OCI-LY1 (cell line): ENCODE measurements around the gene STAT5B.

Source experiments
- EZH2 ChIP-seq: fragments of 200-600 bp; sonication (generic), shearing (Covaris generic); IDR thresholded peaks from 2 replicates; pipeline ENCODE4 v1.8.0; 2017; ENCODE audit warnings: borderline replicate concordance, mixed run types, mild to moderate bottlenecking, antibody characterized with exemption, low read length, moderate library complexity, mixed read lengths
- TF ChIP-seq, protein P1 (sequence below): fragments of 200-600 bp; sonication (generic), shearing (Covaris generic); IDR thresholded peaks from 2 replicates; pipeline ENCODE4 v1.5.1; 2017; ENCODE audit warnings: mild to moderate bottlenecking, antibody characterized with exemption, low read length, moderate library complexity, mixed read lengths

DNA sequence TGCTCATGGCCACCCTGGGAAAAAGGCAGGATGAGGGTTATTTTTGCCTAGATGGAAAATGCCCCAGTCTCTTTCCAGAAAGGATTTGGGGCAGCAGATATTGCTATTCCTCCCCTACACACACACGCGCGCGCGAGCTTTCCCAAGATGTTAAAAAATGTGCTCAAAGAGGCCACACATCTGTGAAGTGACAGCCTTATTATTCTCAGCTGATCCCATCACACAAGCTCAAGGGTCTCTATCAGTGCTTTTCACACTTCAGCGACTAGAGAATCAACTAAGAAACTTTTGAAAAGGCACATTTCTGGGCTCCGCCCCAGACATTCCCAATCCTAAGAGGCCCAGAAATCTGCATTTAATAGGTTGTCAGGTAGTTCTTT is 115.7 kb downstream of the STAT5B start:
- TF ChIP-seq, protein P1, sequence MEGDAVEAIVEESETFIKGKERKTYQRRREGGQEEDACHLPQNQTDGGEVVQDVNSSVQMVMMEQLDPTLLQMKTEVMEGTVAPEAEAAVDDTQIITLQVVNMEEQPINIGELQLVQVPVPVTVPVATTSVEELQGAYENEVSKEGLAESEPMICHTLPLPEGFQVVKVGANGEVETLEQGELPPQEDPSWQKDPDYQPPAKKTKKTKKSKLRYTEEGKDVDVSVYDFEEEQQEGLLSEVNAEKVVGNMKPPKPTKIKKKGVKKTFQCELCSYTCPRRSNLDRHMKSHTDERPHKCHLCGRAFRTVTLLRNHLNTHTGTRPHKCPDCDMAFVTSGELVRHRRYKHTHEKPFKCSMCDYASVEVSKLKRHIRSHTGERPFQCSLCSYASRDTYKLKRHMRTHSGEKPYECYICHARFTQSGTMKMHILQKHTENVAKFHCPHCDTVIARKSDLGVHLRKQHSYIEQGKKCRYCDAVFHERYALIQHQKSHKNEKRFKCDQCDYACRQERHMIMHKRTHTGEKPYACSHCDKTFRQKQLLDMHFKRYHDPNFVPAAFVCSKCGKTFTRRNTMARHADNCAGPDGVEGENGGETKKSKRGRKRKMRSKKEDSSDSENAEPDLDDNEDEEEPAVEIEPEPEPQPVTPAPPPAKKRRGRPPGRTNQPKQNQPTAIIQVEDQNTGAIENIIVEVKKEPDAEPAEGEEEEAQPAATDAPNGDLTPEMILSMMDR = no peak
- TF ChIP-seq EZH2 = no peak
